ENCODE measurements around the gene ANKRD24. TPM values are rescaled to one million over a fixed set of nuclear protein-coding genes. Genes with fewer than 3 reads are reported as not detected.
"Not testable (repeated sequence)": the region's sequence is repeated elsewhere in the genome, so short reads cannot be mapped to it uniquely, and the experiment has no call there.

The ANKRD24 gene
- total RNA-seq, 1 donor from 2014 or later, result 0.33 TPM

DNA sequence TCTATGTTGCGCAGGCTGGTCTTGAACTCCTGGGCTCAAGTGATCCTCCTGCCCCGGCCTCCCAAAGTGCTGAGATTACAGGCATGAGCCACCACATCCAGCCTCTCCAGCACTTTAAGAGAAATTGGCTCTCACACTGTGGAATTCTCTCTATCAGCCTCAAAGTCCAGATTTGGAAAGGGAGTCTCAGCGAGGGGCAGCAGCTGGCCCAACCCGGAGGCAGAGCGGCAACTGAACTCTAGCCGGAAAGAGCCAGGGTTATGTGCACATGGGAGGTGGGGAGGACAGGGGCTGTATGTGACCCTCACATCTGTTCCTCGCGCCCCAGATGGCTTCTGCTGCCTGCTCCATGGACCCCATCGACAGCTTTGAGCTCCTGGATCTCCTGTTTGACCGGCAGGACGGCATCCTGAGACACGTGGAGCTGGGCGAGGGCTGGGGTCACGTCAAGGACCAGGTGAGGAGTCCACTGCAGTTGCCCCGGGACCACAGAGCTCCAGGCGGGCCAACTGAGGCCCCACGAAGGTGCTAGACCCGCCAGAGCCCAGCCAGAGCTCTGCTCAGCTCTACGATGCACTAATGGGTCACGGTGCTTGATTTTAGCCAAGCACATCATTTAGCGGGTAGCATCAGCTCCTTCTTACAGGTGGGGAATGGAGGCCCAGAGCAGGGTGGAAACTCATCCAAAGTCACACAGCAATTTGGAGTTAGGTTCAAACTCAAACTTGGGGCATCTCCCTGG is 27.7 kb upstream of the ANKRD24 start:
- Histone ChIP-seq H3K27me3 (ENCODE audit: control insufficient read depth, insufficient read depth, low read length) (peaks cover 15% of the 10 kb centered on the region), H3K4me3 (ENCODE audit: low read depth, low read length) (no peak overlapping the region), H3K36me3 (ENCODE audit: control insufficient read depth, insufficient read depth, low read length) (no peaks in the 10 kb centered on the region)
- DNase-seq (ENCODE audit: low read depth), result no peak
- TF ChIP-seq CTCF (IDR thresholded peaks at IDR 0.05; ENCODE audit: insufficient read depth, low read length, poor library complexity, severe bottlenecking), result no peak

DNA sequence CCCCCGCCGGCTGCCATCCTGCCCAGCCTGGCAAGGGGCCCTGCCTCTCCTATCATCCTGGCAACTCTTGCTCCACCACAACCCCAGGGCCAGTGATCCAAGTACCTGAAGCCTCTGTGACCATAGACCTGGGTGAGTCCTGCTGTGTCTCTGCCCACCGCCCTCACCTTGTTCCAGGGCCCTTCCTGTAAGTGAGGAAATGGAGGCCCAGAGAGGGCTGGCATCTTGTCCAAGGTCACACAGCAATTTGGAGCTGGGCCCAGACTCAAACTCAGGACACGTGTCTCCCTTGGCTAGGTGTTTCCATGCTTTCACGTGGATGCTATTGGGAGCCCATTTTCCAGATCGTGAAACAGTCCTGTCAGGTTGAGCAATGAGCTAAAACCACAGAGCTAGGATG is 25.3 kb upstream of the ANKRD24 start:
- no peak for TF ChIP-seq CTCF (IDR thresholded peaks at IDR 0.05; ENCODE audit: insufficient read depth, low read length, poor library complexity, severe bottlenecking)
- Histone ChIP-seq H3K27me3 (ENCODE audit: control insufficient read depth, insufficient read depth, low read length) (peaks cover 11% of the 10 kb centered on the region), H3K36me3 (ENCODE audit: control insufficient read depth, insufficient read depth, low read length) (no peaks in the 10 kb centered on the region), H3K4me3 (ENCODE audit: low read depth, low read length) (no peak overlapping the region)
- no peak for DNase-seq (ENCODE audit: low read depth)

GRCh38 chr19:4157971-4158370 is 24.5 kb upstream of the ANKRD24 start:
- H3K27me3 ChIP-seq (ENCODE audit: control insufficient read depth, insufficient read depth, low read length); H3K36me3 ChIP-seq (ENCODE audit: control insufficient read depth, insufficient read depth, low read length); H3K4me3 ChIP-seq (ENCODE audit: low read depth, low read length); DNase-seq (ENCODE audit: low read depth): not testable (repeated sequence)

- Histone ChIP-seq H3K36me3 (ENCODE audit: control insufficient read depth, insufficient read depth, low read length) (no peaks in the 10 kb centered on the region), H3K27me3 (ENCODE audit: control insufficient read depth, insufficient read depth, low read length) (peaks cover 7% of the 10 kb centered on the region), H3K4me3 (ENCODE audit: low read depth, low read length) (no peak overlapping the region)
- TF ChIP-seq CTCF (IDR thresholded peaks at IDR 0.05; ENCODE audit: insufficient read depth, low read length, poor library complexity, severe bottlenecking), result no peak
- no peak for DNase-seq (ENCODE audit: low read depth)
Measured at GRCh38 chr19:4161415-4162077, 20.9 kb upstream of the ANKRD24 start.

GRCh38 chr19:4164262-4164661 is 18.2 kb upstream of the ANKRD24 start:
- Histone ChIP-seq H3K36me3 (ENCODE audit: control insufficient read depth, insufficient read depth, low read length) (no peaks in the 10 kb centered on the region), H3K4me3 (ENCODE audit: low read depth, low read length) (no peak overlapping the region), H3K27me3 (ENCODE audit: control insufficient read depth, insufficient read depth, low read length) (peaks cover 4% of the 10 kb centered on the region)
- TF ChIP-seq CTCF (IDR thresholded peaks at IDR 0.05; ENCODE audit: insufficient read depth, low read length, poor library complexity, severe bottlenecking), result no peak
- no peak for DNase-seq (ENCODE audit: low read depth)

DNA sequence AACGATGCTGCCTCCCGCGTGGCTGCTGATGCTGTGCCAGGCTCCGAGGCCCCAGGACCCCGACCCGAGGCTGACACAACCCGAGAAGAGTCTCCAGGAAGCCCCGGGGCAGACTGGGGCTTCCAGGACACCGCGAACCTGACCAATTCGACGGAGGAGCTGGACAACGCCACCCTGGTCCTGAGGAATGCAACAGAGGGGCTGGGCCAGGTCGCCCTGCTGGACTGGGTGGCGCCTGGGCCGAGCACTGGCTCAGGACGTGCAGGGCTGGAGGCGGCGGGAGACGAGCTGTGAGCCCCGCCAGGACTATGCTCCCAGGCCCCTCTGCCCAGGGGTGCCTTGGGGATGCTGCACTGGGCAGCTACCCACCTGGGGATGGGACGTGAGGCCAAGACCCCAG is 10.8 kb upstream of the ANKRD24 start:
- no peak for TF ChIP-seq CTCF (IDR thresholded peaks at IDR 0.05; ENCODE audit: insufficient read depth, low read length, poor library complexity, severe bottlenecking)
- H3K36me3 ChIP-seq (ENCODE audit: control insufficient read depth, insufficient read depth, low read length), result peaks cover 1% of the 10 kb centered on the region

More for the DNA sequence above, 10.8 kb upstream of the ANKRD24 start:
- DNase-seq (ENCODE audit: low read depth), result no peak
- H3K27me3 ChIP-seq (ENCODE audit: control insufficient read depth, insufficient read depth, low read length), result peaks cover 23% of the 10 kb centered on the region
- H3K4me3 ChIP-seq (ENCODE audit: low read depth, low read length), result no peak overlapping the region

All from kidney epithelial cell (primary cell).